Testis (tissue), 3 donors: ENCODE measurements around the gene CACNA1C. TPM values are rescaled to one million over a fixed set of nuclear protein-coding genes. Genes with fewer than 3 reads are reported as not detected.

Source experiments
- DNase-seq: peaks from one replicate; pipeline ENCODE4 v3.0.0-alpha.2; 2019
- H3K27ac ChIP-seq, 2 donors: fragments of 200-600 bp; sonication (generic); one replicate each; pipeline ENCODE4 v1.5.1; 2019
- H3K27me3 ChIP-seq: fragments of 200-600 bp; sonication (generic); one replicate; pipeline ENCODE4 v1.5.1; 2019
- H3K36me3 ChIP-seq: fragments of 200-600 bp; sonication (generic); one replicate; pipeline ENCODE4 v1.5.1; 2017; ENCODE audit warnings: low read depth; ENCODE audit errors: missing control alignments
- H3K4me1 ChIP-seq: fragments of 200-600 bp; sonication (generic); one replicate; pipeline ENCODE4 v1.5.1; 2019
- H3K4me3 ChIP-seq, 2 donors: fragments of 200-600 bp; sonication (generic); one replicate each; pipeline ENCODE4 v1.5.1; 2017 to 2019
- H3K9me3 ChIP-seq: fragments of 200-600 bp; sonication (generic); one replicate; pipeline ENCODE4 v1.5.1; 2017
- CTCF ChIP-seq, 3 experiments: fragments of 450-650 bp in 2 of 3; fragments of 200-600 bp in 1 of 3; sonication (generic) in 1 of 3; IDR thresholded peaks; one replicate each; pipeline ENCODE4 v1.5.1; 2016 to 2019; ENCODE audit warnings: antibody characterized with exemption in 3 of 3, mild to moderate bottlenecking in 2 of 3, moderate library complexity in 1 of 3
- POLR2A ChIP-seq: fragments of 450-650 bp; IDR thresholded peaks from one replicate; pipeline ENCODE4 v1.6.1; 2017; ENCODE audit warnings: antibody characterized with exemption, mild to moderate bottlenecking, moderate library complexity
- WGBS, 2 donors: methylation state at CpG; one replicate each; pipeline ENCODE4 v1.1.5; 2018; 5-methylcytosine and 5-hydroxymethylcytosine counted together
- intact Hi-C: fragments of 100-400 bp; cut with DNase I; formaldehyde crosslinking; loops from one replicate; pipeline ENCODE4 v1.15.1; 2023; ENCODE audit warnings: low total_unique reads
- polyA plus RNA-seq: library from polyadenylated mRNA; stranded (reverse); fragments of 350-450 nt; fragmentation: Illumina TruSeq; extraction: RNeasy Lipid Tissue Mini Kit (QIAGEN cat#74804); gene quantifications from one replicate; pipeline ENCODE4 v1.2.3, GENCODE V29; 2014; ENCODE audit warnings: low read depth, low replicate concordance; ENCODE audit not compliant: insufficient read depth
- total RNA-seq, 2 donors: library from RNA; depleted of rRNA; stranded (reverse); fragments of >200 nt; gene quantifications; one replicate each; pipeline ENCODE4 v1.2.3, GENCODE V29; 2016

Gene CACNA1C
- total and polyA plus RNA-seq, 3 donors from 2014 or later, result 20.3 to 36.8 (median 32.0) TPM

GRCh38 chr12:2431810-2432209 lies 379.0 kb downstream of the CACNA1C start:
- Histone ChIP-seq H3K27me3 (no peaks in the 10 kb centered on the region), H3K36me3 (no peaks in the 10 kb centered on the region), H3K4me1 (no peaks in the 10 kb centered on the region), H3K4me3 (no peak overlapping the region), H3K27ac (no peak overlapping the region), H3K9me3 (no peaks in the 10 kb centered on the region)
- intact Hi-C loops, result no loop called here
- TF ChIP-seq POLR2A (no peak), CTCF (IDR thresholded peaks at IDR 0.05) (no peak)
- DNase-seq, result no peak
- 25 to 56% methylated on average over 1 of the region's 1 CpG for WGBS, 2 donors

- Histone ChIP-seq H3K36me3 (no peaks in the 10 kb centered on the region), H3K9me3 (no peaks in the 10 kb centered on the region), H3K4me3 (no peak overlapping the region), H3K27ac (no peak overlapping the region), H3K4me1 (no peaks in the 10 kb centered on the region), H3K27me3 (no peaks in the 10 kb centered on the region)
- 95 to 98% methylated on average over 5 of the region's 5 CpGs for WGBS, 2 donors
- DNase-seq, result no peak
- intact Hi-C loops, result no loop called here
- TF ChIP-seq CTCF (IDR thresholded peaks at IDR 0.05) (no peak), POLR2A (no peak)
These were observed 380.1 kb downstream of the CACNA1C start for GRCh38 chr12:2432856-2433255.

- intact Hi-C loops, result no loop called here
- H3K27me3 ChIP-seq, result no peaks in the 10 kb centered on the region
- no peaks in the 10 kb centered on the region for H3K9me3 ChIP-seq
- TF ChIP-seq POLR2A, result no peak
- no peak for TF ChIP-seq CTCF (IDR thresholded peaks at IDR 0.05)
- WGBS, 2 donors, result 89 to 95% methylated on average over 9 to 11 of the region's 11 CpGs
- no peaks in the 10 kb centered on the region for H3K4me1 ChIP-seq
- H3K36me3 ChIP-seq, result no peaks in the 10 kb centered on the region
- H3K4me3 ChIP-seq, result no peak overlapping the region
- no peak overlapping the region for H3K27ac ChIP-seq
- no peak for DNase-seq
These were observed 382.7 kb downstream of the CACNA1C start for GRCh38 chr12:2435511-2435910.

- Histone ChIP-seq H3K27ac (no peak overlapping the region), H3K9me3 (no peaks in the 10 kb centered on the region), H3K4me3 (no peak overlapping the region), H3K4me1 (no peaks in the 10 kb centered on the region), H3K27me3 (no peaks in the 10 kb centered on the region), H3K36me3 (no peaks in the 10 kb centered on the region)
- DNase-seq, result peak; percentile 24
- intact Hi-C loops, result no loop called here
- TF ChIP-seq POLR2A (no peak), CTCF (IDR thresholded peaks at IDR 0.05) (no peak)
- 57 to 74% methylated on average over 11 of the region's 11 CpGs for WGBS, 2 donors
These were observed 386.7 kb downstream of the CACNA1C start for GRCh38 chr12:2439332-2440100.

GRCh38 chr12:2443776-2444175 lies 391.0 kb downstream of the CACNA1C start:
- H3K36me3 ChIP-seq, result no peaks in the 10 kb centered on the region
- TF ChIP-seq CTCF (IDR thresholded peaks at IDR 0.05), result no peak
- TF ChIP-seq POLR2A, result no peak
- H3K27ac ChIP-seq, result no peak overlapping the region
- no peak overlapping the region for H3K4me3 ChIP-seq
- no peaks in the 10 kb centered on the region for H3K4me1 ChIP-seq
- no peaks in the 10 kb centered on the region for H3K9me3 ChIP-seq
- WGBS, 2 donors, result 81 to 86% methylated on average over 7 of the region's 7 CpGs
- H3K27me3 ChIP-seq, result no peaks in the 10 kb centered on the region
- intact Hi-C loops, result no loop called here
- no peak for DNase-seq
